ENCODE measurements around the gene DAPK1.

DNA sequence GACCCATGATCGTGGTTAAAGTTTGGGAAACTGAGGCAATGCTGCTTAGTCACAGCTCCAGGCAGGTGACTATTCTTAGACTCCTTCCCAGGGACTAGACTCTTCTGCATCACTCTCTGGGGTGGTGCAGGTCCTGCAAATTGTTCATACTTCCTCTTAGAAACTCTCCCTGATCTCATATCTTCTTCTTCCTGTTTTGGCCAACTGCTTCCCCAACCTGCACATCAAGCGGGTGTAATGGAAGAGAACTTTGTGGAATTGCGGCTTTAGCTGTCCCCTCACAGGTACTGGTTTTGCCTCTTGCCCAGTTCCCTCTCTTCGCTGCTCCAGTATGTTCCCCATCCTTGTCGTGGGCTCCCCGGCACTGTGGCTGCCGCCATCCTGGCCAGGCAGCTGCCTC lies 116.7 kb downstream of the DAPK1 start:
- TF ChIP-seq, protein P1, sequence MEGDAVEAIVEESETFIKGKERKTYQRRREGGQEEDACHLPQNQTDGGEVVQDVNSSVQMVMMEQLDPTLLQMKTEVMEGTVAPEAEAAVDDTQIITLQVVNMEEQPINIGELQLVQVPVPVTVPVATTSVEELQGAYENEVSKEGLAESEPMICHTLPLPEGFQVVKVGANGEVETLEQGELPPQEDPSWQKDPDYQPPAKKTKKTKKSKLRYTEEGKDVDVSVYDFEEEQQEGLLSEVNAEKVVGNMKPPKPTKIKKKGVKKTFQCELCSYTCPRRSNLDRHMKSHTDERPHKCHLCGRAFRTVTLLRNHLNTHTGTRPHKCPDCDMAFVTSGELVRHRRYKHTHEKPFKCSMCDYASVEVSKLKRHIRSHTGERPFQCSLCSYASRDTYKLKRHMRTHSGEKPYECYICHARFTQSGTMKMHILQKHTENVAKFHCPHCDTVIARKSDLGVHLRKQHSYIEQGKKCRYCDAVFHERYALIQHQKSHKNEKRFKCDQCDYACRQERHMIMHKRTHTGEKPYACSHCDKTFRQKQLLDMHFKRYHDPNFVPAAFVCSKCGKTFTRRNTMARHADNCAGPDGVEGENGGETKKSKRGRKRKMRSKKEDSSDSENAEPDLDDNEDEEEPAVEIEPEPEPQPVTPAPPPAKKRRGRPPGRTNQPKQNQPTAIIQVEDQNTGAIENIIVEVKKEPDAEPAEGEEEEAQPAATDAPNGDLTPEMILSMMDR (IDR thresholded peaks at IDR 0.05) = no peak
- no peak for TF ChIP-seq EZH2 (IDR thresholded peaks at IDR 0.05; ENCODE audit: borderline replicate concordance, insufficient read depth, low read depth, low read length, poor library complexity, severe bottlenecking)
